ENCODE data around the gene IL1RL2. TPM values are rescaled to one million over a fixed set of nuclear protein-coding genes. Genes with fewer than 3 reads are reported as not detected.

The IL1RL2 gene
- total RNA-seq, 1 experiment from 2014 or later = 0.11 TPM

GRCh38 chr2:102239344-102239743, 52.5 kb downstream of the IL1RL2 start:
- Histone ChIP-seq H3K9ac (ENCODE audit: low read length) (no peak overlapping the region), H3K79me2 (ENCODE audit: low read length) (no peaks in the 10 kb centered on the region), H3K4me1 (ENCODE audit: insufficient read depth, low read length) (peaks cover 19% of the 10 kb centered on the region), H2AFZ (ENCODE audit: low read length) (no peak overlapping the region), H3K27ac (ENCODE audit: low read length) (no peak overlapping the region), H3K4me2 (ENCODE audit: low read length) (no peak overlapping the region), H3F3A (ENCODE audit: low read length, unreplicated experiment) (no peaks in the 10 kb centered on the region), H3K36me3 (ENCODE audit: low read depth, low read length) (no peaks in the 10 kb centered on the region), H3K27me3 (ENCODE audit: low read length) (no peaks in the 10 kb centered on the region), H4K20me1 (ENCODE audit: low read length) (no peaks in the 10 kb centered on the region), H3K9me3 (ENCODE audit: low read length) (no peaks in the 10 kb centered on the region), H3K4me3 (ENCODE audit: low read length) (no peak overlapping the region), H3K9me2 (replicated peaks; ENCODE audit: low read length) (no peaks in the 10 kb centered on the region)
- TF ChIP-seq CTCF (conservative IDR thresholded peaks at IDR 0.05; ENCODE audit: low read depth, low read length) = no peak
- no TSS peak for BruUV-seq (replicated peaks)
- CTCF ChIA-PET = interaction anchor here (1.9 kb wide), 1 partner anchor 73 kb away, joined by 26 read pairs; no protein-coding TSS in a partner anchor
- DNase-seq = no peak
- no peak for ATAC-seq
- intact Hi-C loops (cut with micrococcal nuclease) = no loop called here
- POLR2A ChIA-PET (ENCODE audit: unreplicated experiment) = interaction anchor here (0.5 kb wide), 1 partner anchor 54 kb away, joined by 3 read pairs; no protein-coding TSS in a partner anchor

GRCh38 chr2:102240640-102241370, 54.0 kb downstream of the IL1RL2 start:
- POLR2A ChIA-PET (ENCODE audit: unreplicated experiment) = interaction anchor here (0.7 kb wide), 1 partner anchor 379 kb away, joined by 6 read pairs; no protein-coding TSS in a partner anchor
- no peak overlapping the region for H3K4me3 ChIP-seq (ENCODE audit: low read length)
- no peaks in the 10 kb centered on the region for H3K27me3 ChIP-seq (ENCODE audit: low read length)
- H3K9me3 ChIP-seq (ENCODE audit: low read length) = no peaks in the 10 kb centered on the region
- H4K20me1 ChIP-seq (ENCODE audit: low read length) = no peaks in the 10 kb centered on the region
- H3K27ac ChIP-seq (ENCODE audit: low read length) = peak overlapping the region; percentile 54
- BruUV-seq (replicated peaks) = no TSS peak
- CTCF ChIA-PET = interaction anchor here (0.5 to 1.9 kb wide), 12 partner anchors 10 to 987 kb away, joined by 3 to 26 read pairs (median 5); no protein-coding TSS in a partner anchor
- peak overlapping the region; percentile 35 for H3K4me2 ChIP-seq (ENCODE audit: low read length)
- H3K9ac ChIP-seq (ENCODE audit: low read length) = peak overlapping the region; percentile 44
- H3K36me3 ChIP-seq (ENCODE audit: low read depth, low read length) = no peaks in the 10 kb centered on the region
- peak overlapping the region; percentile 67 for H2AFZ ChIP-seq (ENCODE audit: low read length)
- peak; percentile 97 for ATAC-seq
- no peaks in the 10 kb centered on the region for H3K79me2 ChIP-seq (ENCODE audit: low read length)
- intact Hi-C loops (cut with micrococcal nuclease) = loop anchor here (1.0 to 5.0 kb wide), 4 partner anchors 56 to 359 kb away; no protein-coding TSS in a partner anchor
- no peaks in the 10 kb centered on the region for H3K9me2 ChIP-seq (replicated peaks; ENCODE audit: low read length)
- TF ChIP-seq EZH2 (IDR thresholded peaks at IDR 0.05; ENCODE audit: low read length, unreplicated experiment) (no peak), EZH2phosphoT487 (IDR thresholded peaks at IDR 0.05; ENCODE audit: borderline replicate concordance, low read length) (no peak), CTCF (conservative IDR thresholded peaks at IDR 0.05; ENCODE audit: low read depth, low read length) (peak; percentile 97)
- H3K4me1 ChIP-seq (ENCODE audit: insufficient read depth, low read length) = peaks cover 19% of the 10 kb centered on the region
- no peaks in the 10 kb centered on the region for H3F3A ChIP-seq (ENCODE audit: low read length, unreplicated experiment)
- DNase-seq = peak; percentile 91

Measured in PC-3 (cell line).